PC-9 (cell line): ENCODE results near the gene SYNRG. TPM values are rescaled to one million over a fixed set of nuclear protein-coding genes. Genes with fewer than 3 reads are reported as not detected.

Experiments
- BruUV-seq: library from RNA; stranded (reverse); fragments of 400-500 nt; replicated peaks from 2 replicates; lab custom pipeline; 2021; lab: Mats Ljungman, UMichigan
- CTCF ChIA-PET: fragments of 300-600 bp; sonication (Branson Sonifier 250); formaldehyde crosslinking; loops from one replicate; lab custom pipeline; 2022; ENCODE audit warnings: antibody characterized with exemption; lab: Charles Lee
- POLR2A ChIA-PET: fragments of 300-600 bp; sonication (Branson Sonifier 250); formaldehyde crosslinking; loops from one replicate; lab custom pipeline; 2022; ENCODE audit warnings: antibody characterized with exemption; ENCODE audit not compliant: unreplicated experiment; lab: Charles Lee
- DNase-seq, 2 experiments: peaks; one replicate each; pipeline versions ENCODE4 v3.0.0 to v3.0.0-alpha.2; 2015 to 2022; ENCODE audit warnings: mixed read lengths in 1 of 2
- H2AFZ ChIP-seq: fragments of 200-600 bp; sonication (generic); 2 replicates; pipeline ENCODE4 v1.8.1; 2017; ENCODE audit warnings: antibody characterized with exemption
- H3F3A ChIP-seq: fragments of 200-600 bp; sonication (generic); 2 replicates; pipeline ENCODE4 v1.8.1; 2017; ENCODE audit warnings: antibody characterized with exemption, mild to moderate bottlenecking, low read depth; ENCODE audit not compliant: insufficient read depth
- H3K27ac ChIP-seq: fragments of 200-600 bp; sonication (generic); 2 replicates; pipeline ENCODE4 v1.6.1; 2016; ENCODE audit warnings: mixed run types
- H3K27me3 ChIP-seq: fragments of 200-600 bp; sonication (generic); 2 replicates; pipeline ENCODE4 v1.6.1; 2016; ENCODE audit warnings: low read depth, mixed run types; ENCODE audit not compliant: insufficient read depth
- H3K36me3 ChIP-seq: fragments of 200-600 bp; sonication (generic); 2 replicates; pipeline ENCODE4 v1.6.1; 2016; ENCODE audit warnings: low read depth, mixed run types
- H3K4me1 ChIP-seq: fragments of 200-600 bp; sonication (generic); replicated peaks from 2 replicates; pipeline ENCODE4 v1.6.1; 2016; ENCODE audit warnings: mixed run types; ENCODE audit not compliant: insufficient read depth
- H3K4me2 ChIP-seq: fragments of 200-600 bp; sonication (generic); 2 replicates; pipeline ENCODE4 v1.6.1; 2017; ENCODE audit warnings: mixed run types
- H3K4me3 ChIP-seq: fragments of 200-600 bp; sonication (generic); 2 replicates; pipeline ENCODE4 v1.6.1; 2016; ENCODE audit warnings: mixed run types
- H3K79me2 ChIP-seq: fragments of 200-600 bp; sonication (generic); 2 replicates; pipeline ENCODE4 v1.6.1; 2017; ENCODE audit warnings: low read depth, mixed run types
- H3K9me2 ChIP-seq: fragments of 200-600 bp; sonication (generic); 2 replicates; pipeline ENCODE4 v1.8.1; 2017; ENCODE audit warnings: mild to moderate bottlenecking; ENCODE audit not compliant: insufficient read depth
- H3K9me3 ChIP-seq: fragments of 200-600 bp; sonication (generic); 2 replicates; pipeline ENCODE4 v1.8.1; 2016; ENCODE audit warnings: low read depth; ENCODE audit not compliant: insufficient read depth
- H4K20me1 ChIP-seq: fragments of 200-600 bp; sonication (generic); 2 replicates; pipeline ENCODE4 v1.8.1; 2017; ENCODE audit not compliant: insufficient read depth
- EZH2 ChIP-seq: fragments of 200-600 bp; sonication (generic); IDR thresholded peaks from 2 replicates; pipeline ENCODE4 v1.8.0; 2017; ENCODE audit warnings: antibody characterized with exemption, low read depth
- intact Hi-C: fragments of 100-400 bp; cut with micrococcal nuclease; formaldehyde crosslinking; loops from one replicate; pipeline ENCODE4 v1.10.0; 2022; ENCODE audit not compliant: unreplicated experiment
- total RNA-seq: library from RNA; stranded (reverse); gene quantifications from 2 replicates; pipeline ENCODE4 v1.2.3, GENCODE V29; 2021
- TF ChIP-seq, protein P1 (sequence below): fragments of 200-600 bp; sonication (generic); conservative IDR thresholded peaks from 2 replicates; pipeline ENCODE4 v1.6.1; 2017; ENCODE audit warnings: mixed run types, antibody characterized with exemption, mild to moderate bottlenecking, moderate library complexity

SYNRG gene
- total RNA-seq, 1 experiment from 2014 or later, result 28.9 TPM

DNA sequence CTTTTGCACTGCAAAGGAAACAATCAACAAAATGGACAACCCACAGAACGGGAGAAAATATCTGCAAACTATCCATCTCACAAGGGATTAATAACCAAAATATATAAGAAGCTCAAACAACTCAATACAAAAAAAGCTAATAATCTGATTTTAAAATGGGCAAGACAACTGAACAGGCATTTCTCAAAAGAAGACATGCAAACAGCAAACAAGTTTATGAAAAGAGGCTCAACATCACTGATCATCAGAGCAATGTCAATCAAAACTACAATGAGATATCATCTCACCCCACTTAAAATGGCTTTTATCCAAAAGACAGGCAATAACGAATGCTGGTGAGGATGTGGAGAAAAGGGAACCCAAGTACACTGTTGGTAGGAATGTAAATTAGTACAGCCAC, 34.8 kb downstream of the SYNRG start:
- CTCF ChIA-PET, result no interaction called here
- POLR2A ChIA-PET, result no interaction called here
- no TSS peak for BruUV-seq

DNA sequence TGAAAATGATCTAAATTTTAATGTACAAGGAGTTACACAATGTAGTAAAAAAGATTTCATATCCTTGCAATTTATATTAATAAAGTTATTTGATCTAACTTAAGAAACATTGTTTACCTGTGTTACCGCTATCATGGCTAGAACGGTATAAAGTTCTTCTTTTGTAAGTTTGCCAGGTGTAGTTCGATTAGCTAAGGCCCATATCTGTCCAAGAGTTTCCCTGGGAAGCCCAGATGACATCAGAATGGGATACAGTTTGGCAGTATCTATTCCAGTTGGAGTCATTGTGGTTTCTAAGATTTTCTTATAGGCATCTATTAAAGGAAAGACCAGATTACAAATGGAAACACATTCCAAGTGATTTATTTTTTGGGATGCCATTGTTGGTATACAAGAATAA, 37.5 kb downstream of the SYNRG start:
- H3K4me1 ChIP-seq, result no peaks in the 10 kb centered on the region
- H3K27ac ChIP-seq, result no peak overlapping the region
- TF ChIP-seq, protein P1, sequence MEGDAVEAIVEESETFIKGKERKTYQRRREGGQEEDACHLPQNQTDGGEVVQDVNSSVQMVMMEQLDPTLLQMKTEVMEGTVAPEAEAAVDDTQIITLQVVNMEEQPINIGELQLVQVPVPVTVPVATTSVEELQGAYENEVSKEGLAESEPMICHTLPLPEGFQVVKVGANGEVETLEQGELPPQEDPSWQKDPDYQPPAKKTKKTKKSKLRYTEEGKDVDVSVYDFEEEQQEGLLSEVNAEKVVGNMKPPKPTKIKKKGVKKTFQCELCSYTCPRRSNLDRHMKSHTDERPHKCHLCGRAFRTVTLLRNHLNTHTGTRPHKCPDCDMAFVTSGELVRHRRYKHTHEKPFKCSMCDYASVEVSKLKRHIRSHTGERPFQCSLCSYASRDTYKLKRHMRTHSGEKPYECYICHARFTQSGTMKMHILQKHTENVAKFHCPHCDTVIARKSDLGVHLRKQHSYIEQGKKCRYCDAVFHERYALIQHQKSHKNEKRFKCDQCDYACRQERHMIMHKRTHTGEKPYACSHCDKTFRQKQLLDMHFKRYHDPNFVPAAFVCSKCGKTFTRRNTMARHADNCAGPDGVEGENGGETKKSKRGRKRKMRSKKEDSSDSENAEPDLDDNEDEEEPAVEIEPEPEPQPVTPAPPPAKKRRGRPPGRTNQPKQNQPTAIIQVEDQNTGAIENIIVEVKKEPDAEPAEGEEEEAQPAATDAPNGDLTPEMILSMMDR, result no peak
- TF ChIP-seq EZH2, result no peak
- H3K27me3 ChIP-seq, result no peaks in the 10 kb centered on the region
- no peaks in the 10 kb centered on the region; the same call in 1 of the 2 replicates for H4K20me1 ChIP-seq
- no peak overlapping the region for H3K4me2 ChIP-seq
- no peaks in the 10 kb centered on the region for H3K9me2 ChIP-seq
- ChIA-PET POLR2A (no interaction called here), CTCF (interaction anchor here (0.6 kb wide), 1 partner anchor 168 kb away, joined by 3 read pairs; no protein-coding TSS in a partner anchor)
- H3K79me2 ChIP-seq, result no peaks in the 10 kb centered on the region
- no TSS peak for BruUV-seq
- no peak overlapping the region for H2AFZ ChIP-seq
- no peak overlapping the region for H3K4me3 ChIP-seq
- DNase-seq, result no peak
- no peaks in the 10 kb centered on the region for H3K9me3 ChIP-seq
- H3K36me3 ChIP-seq, result peaks cover 35% of the 10 kb centered on the region
- peaks cover 5% of the 10 kb centered on the region; the same call in 1 of the 2 replicates for H3F3A ChIP-seq
- intact Hi-C loops, result loop anchor here (2.0 to 5.0 kb wide), 2 partner anchors 199 to 969 kb away; partner anchors contain the start of gene MRM1

More for the DNA sequence above, 34.8 kb downstream of the SYNRG start:
- TF ChIP-seq, protein P1, result no peak
- no peak for TF ChIP-seq EZH2
- Histone ChIP-seq H3K27me3 (no peaks in the 10 kb centered on the region), H3K27ac (no peak overlapping the region), H3K4me2 (no peak overlapping the region), H3K9me2 (no peaks in the 10 kb centered on the region), H2AFZ (no peak overlapping the region), H3K79me2 (no peaks in the 10 kb centered on the region), H3K4me1 (no peaks in the 10 kb centered on the region), H4K20me1 (no peaks in the 10 kb centered on the region; the same call in 1 of the 2 replicates), H3K36me3 (peaks cover 19% of the 10 kb centered on the region), H3K4me3 (no peak overlapping the region), H3K9me3 (no peaks in the 10 kb centered on the region), H3F3A (peaks cover 5% of the 10 kb centered on the region; the same call in 1 of the 2 replicates)
- intact Hi-C loops, result loop anchor here (5.0 kb wide), 1 partner anchor 972 kb away; the partner anchor contains the start of gene MRM1
- no peak for DNase-seq

DNA sequence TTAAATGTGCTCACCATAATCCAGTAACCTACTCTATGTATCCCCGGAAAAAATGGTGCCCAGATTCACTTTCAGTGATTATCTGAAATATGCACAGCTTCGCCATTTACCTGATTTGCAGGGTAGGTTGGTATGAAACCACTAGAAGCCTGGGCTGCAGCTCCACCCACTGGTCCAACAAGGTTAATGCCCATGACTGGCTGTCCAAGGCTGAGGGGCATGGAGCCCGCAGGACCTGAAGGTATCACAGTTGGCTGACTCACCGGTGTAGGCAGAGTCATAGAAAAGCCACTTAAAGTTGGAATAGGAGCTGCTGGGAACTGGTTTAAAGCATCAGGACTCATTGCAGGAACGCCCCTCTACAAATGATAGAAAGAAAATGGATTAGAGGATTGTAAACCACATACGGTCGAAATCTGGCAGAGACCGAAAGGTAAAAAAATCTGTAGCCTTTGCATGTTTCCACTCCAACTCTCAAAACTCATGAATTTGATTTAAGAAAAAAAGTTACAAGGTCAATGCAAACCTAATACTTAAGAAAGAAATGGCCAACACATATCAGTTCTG, 38.6 kb downstream of the SYNRG start:
- ChIA-PET CTCF (interaction anchor here (0.5 to 1.1 kb wide), 5 partner anchors 17 to 247 kb away, joined by 3 to 7 read pairs (median 3); no protein-coding TSS in a partner anchor), POLR2A (no interaction called here)
- Histone ChIP-seq H3K9me2 (no peaks in the 10 kb centered on the region), H3K79me2 (no peaks in the 10 kb centered on the region), H3K27ac (no peak overlapping the region), H3F3A (peaks cover 5% of the 10 kb centered on the region; the same call in 1 of the 2 replicates), H3K36me3 (peaks cover 30% of the 10 kb centered on the region), H3K4me3 (no peak overlapping the region), H3K9me3 (no peaks in the 10 kb centered on the region), H4K20me1 (no peaks in the 10 kb centered on the region; the same call in 1 of the 2 replicates), H3K4me1 (no peaks in the 10 kb centered on the region), H3K27me3 (no peaks in the 10 kb centered on the region), H2AFZ (no peak overlapping the region), H3K4me2 (no peak overlapping the region)
- DNase-seq, result peak; percentile 69 to 72
- no TSS peak for BruUV-seq
- intact Hi-C loops, result loop anchor here (2.0 to 5.0 kb wide), 2 partner anchors 198 to 968 kb away; partner anchors contain the start of gene MRM1
- TF ChIP-seq, protein P1, result peak; percentile 69
- no peak for TF ChIP-seq EZH2
